Mucosa of stomach (tissue), 1 donor: ENCODE data around the gene PDZD2.

Source experiments
- H3K27me3 ChIP-seq: one replicate; pipeline ENCODE4 v1.7.0; 2013; ENCODE audit warnings: mild to moderate bottlenecking, low read length; ENCODE audit not compliant: control insufficient read depth, insufficient read depth
- H3K36me3 ChIP-seq: one replicate; pipeline ENCODE4 v1.7.0; 2013; ENCODE audit warnings: low read length; ENCODE audit not compliant: control insufficient read depth, insufficient read depth
- H3K4me1 ChIP-seq: one replicate; pipeline ENCODE4 v1.7.0; 2013; ENCODE audit warnings: mild to moderate bottlenecking, low read length; ENCODE audit not compliant: control insufficient read depth, insufficient read depth
- H3K4me3 ChIP-seq: one replicate; pipeline ENCODE4 v1.7.0; 2013; ENCODE audit warnings: low read length
- H3K9ac ChIP-seq: one replicate; pipeline ENCODE4 v1.7.0; 2013; ENCODE audit warnings: mild to moderate bottlenecking, low read length, moderate library complexity
- H3K9me3 ChIP-seq: one replicate; pipeline ENCODE4 v1.7.0; 2013; ENCODE audit warnings: mild to moderate bottlenecking, low read length, moderate library complexity; ENCODE audit not compliant: control insufficient read depth
- donor health status: Pancreatic carcinoma.

The PDZD2 gene

GRCh38 chr5:31884896-31885295 lies 246.0 kb downstream of the PDZD2 start:
- Histone ChIP-seq H3K9me3 (no peaks in the 10 kb centered on the region), H3K9ac (no peak overlapping the region), H3K4me3 (no peak overlapping the region), H3K27me3 (no peaks in the 10 kb centered on the region), H3K36me3 (no peaks in the 10 kb centered on the region), H3K4me1 (peaks cover 50% of the 10 kb centered on the region)

GRCh38 chr5:31886206-31886605 lies 247.3 kb downstream of the PDZD2 start:
- no peak overlapping the region for H3K4me3 ChIP-seq
- H3K36me3 ChIP-seq, result no peaks in the 10 kb centered on the region
- H3K4me1 ChIP-seq, result peaks cover 60% of the 10 kb centered on the region
- H3K27me3 ChIP-seq, result no peaks in the 10 kb centered on the region
- H3K9ac ChIP-seq, result no peak overlapping the region
- no peaks in the 10 kb centered on the region for H3K9me3 ChIP-seq

- H3K9ac ChIP-seq, result peak overlapping the region; percentile 14
Measured at GRCh38 chr5:31887556-31887955, 248.6 kb downstream of the PDZD2 start.

GRCh38 chr5:31888564-31888963 lies 249.6 kb downstream of the PDZD2 start:
- no peaks in the 10 kb centered on the region for H3K9me3 ChIP-seq
- no peaks in the 10 kb centered on the region for H3K27me3 ChIP-seq
- peaks cover 60% of the 10 kb centered on the region for H3K4me1 ChIP-seq
- H3K4me3 ChIP-seq, result no peak overlapping the region
- no peaks in the 10 kb centered on the region for H3K36me3 ChIP-seq
- H3K9ac ChIP-seq, result no peak overlapping the region

More at GRCh38 chr5:31887556-31887955, 248.6 kb downstream of the PDZD2 start:
- Histone ChIP-seq H3K9me3 (no peaks in the 10 kb centered on the region), H3K4me3 (no peak overlapping the region), H3K27me3 (no peaks in the 10 kb centered on the region), H3K4me1 (peaks cover 60% of the 10 kb centered on the region), H3K36me3 (no peaks in the 10 kb centered on the region)

- no peak overlapping the region for H3K9ac ChIP-seq
- H3K4me1 ChIP-seq, result peaks cover 60% of the 10 kb centered on the region
Measured at GRCh38 chr5:31889001-31889561, 250.2 kb downstream of the PDZD2 start.

GRCh38 chr5:31890046-31890445 lies 251.1 kb downstream of the PDZD2 start:
- Histone ChIP-seq H3K36me3 (no peaks in the 10 kb centered on the region), H3K9ac (no peak overlapping the region), H3K4me3 (no peak overlapping the region), H3K27me3 (no peaks in the 10 kb centered on the region), H3K4me1 (peaks cover 55% of the 10 kb centered on the region), H3K9me3 (no peaks in the 10 kb centered on the region)

More at GRCh38 chr5:31889001-31889561, 250.2 kb downstream of the PDZD2 start:
- Histone ChIP-seq H3K27me3 (no peaks in the 10 kb centered on the region), H3K36me3 (no peaks in the 10 kb centered on the region), H3K9me3 (no peaks in the 10 kb centered on the region), H3K4me3 (no peak overlapping the region)

- H3K9ac ChIP-seq, result no peak overlapping the region
- H3K4me1 ChIP-seq, result peaks cover 22% of the 10 kb centered on the region
- H3K4me3 ChIP-seq, result no peak overlapping the region
- no peaks in the 10 kb centered on the region for H3K36me3 ChIP-seq
- H3K27me3 ChIP-seq, result no peaks in the 10 kb centered on the region
- H3K9me3 ChIP-seq, result no peaks in the 10 kb centered on the region
Measured at GRCh38 chr5:31894141-31894540, 255.2 kb downstream of the PDZD2 start.

GRCh38 chr5:31895199-31895820 lies 256.4 kb downstream of the PDZD2 start:
- no peaks in the 10 kb centered on the region for H3K9me3 ChIP-seq
- H3K4me3 ChIP-seq, result no peak overlapping the region
- peaks cover 10% of the 10 kb centered on the region for H3K4me1 ChIP-seq
- no peak overlapping the region for H3K9ac ChIP-seq
- H3K27me3 ChIP-seq, result no peaks in the 10 kb centered on the region
- H3K36me3 ChIP-seq, result no peaks in the 10 kb centered on the region

GRCh38 chr5:31898036-31898632 lies 259.2 kb downstream of the PDZD2 start:
- H3K4me1 ChIP-seq, result peaks cover 4% of the 10 kb centered on the region
- H3K27me3 ChIP-seq, result no peaks in the 10 kb centered on the region
- no peak overlapping the region for H3K4me3 ChIP-seq
- no peaks in the 10 kb centered on the region for H3K9me3 ChIP-seq
- H3K36me3 ChIP-seq, result no peaks in the 10 kb centered on the region
- H3K9ac ChIP-seq, result no peak overlapping the region

- Histone ChIP-seq H3K27me3 (no peaks in the 10 kb centered on the region), H3K36me3 (no peaks in the 10 kb centered on the region), H3K4me1 (peaks cover 12% of the 10 kb centered on the region), H3K9me3 (no peaks in the 10 kb centered on the region), H3K4me3 (no peak overlapping the region), H3K9ac (no peak overlapping the region)
Measured at GRCh38 chr5:31900296-31900865, 261.4 kb downstream of the PDZD2 start.

GRCh38 chr5:31901807-31902530 lies 263.0 kb downstream of the PDZD2 start:
- Histone ChIP-seq H3K36me3 (no peaks in the 10 kb centered on the region), H3K27me3 (no peaks in the 10 kb centered on the region), H3K4me3 (no peak overlapping the region), H3K4me1 (peaks cover 15% of the 10 kb centered on the region), H3K9me3 (no peaks in the 10 kb centered on the region), H3K9ac (no peak overlapping the region)

GRCh38 chr5:31908396-31908795 lies 269.5 kb downstream of the PDZD2 start:
- H3K9ac ChIP-seq, result no peak overlapping the region
- H3K27me3 ChIP-seq, result no peaks in the 10 kb centered on the region
- no peaks in the 10 kb centered on the region for H3K36me3 ChIP-seq
- H3K4me1 ChIP-seq, result peaks cover 15% of the 10 kb centered on the region
- H3K9me3 ChIP-seq, result no peaks in the 10 kb centered on the region
- no peak overlapping the region for H3K4me3 ChIP-seq
